GM21737 (cell line): ENCODE results near the gene STPG2.
"Not testable (repeated sequence)": the region's sequence is repeated elsewhere in the genome, so short reads cannot be mapped to it uniquely, and the experiment has no call there.

ENCODE experiments used
- ATAC-seq: cut with Tn5 transposase; IDR thresholded peaks from one replicate; pipeline ENCODE4 v1.9.1; 2021; ENCODE audit warnings: mild to moderate bottlenecking, moderate library complexity; ENCODE audit not compliant: unreplicated experiment

STPG2 gene

GRCh38 chr4:97656044-97656720 lies 487.1 kb downstream of the STPG2 start:
- no peak for ATAC-seq

GRCh38 chr4:97653701-97654100 lies 489.6 kb downstream of the STPG2 start:
- ATAC-seq: no peak

- ATAC-seq: no peak
Observed at GRCh38 chr4:97646997-97647396, 496.3 kb downstream of the STPG2 start.

GRCh38 chr4:97645071-97645821 lies 498.0 kb downstream of the STPG2 start:
- ATAC-seq: no peak

- ATAC-seq: no peak
Observed at GRCh38 chr4:97643179-97643578, 500.1 kb downstream of the STPG2 start.

GRCh38 chr4:97639961-97640360 lies 503.3 kb downstream of the STPG2 start:
- no peak for ATAC-seq

- not testable (repeated sequence) for ATAC-seq
Observed at GRCh38 chr4:97633831-97634230, 509.4 kb downstream of the STPG2 start.

GRCh38 chr4:97627750-97628149 lies 515.5 kb downstream of the STPG2 start:
- ATAC-seq: no peak

GRCh38 chr4:97624204-97624603 lies 519.1 kb downstream of the STPG2 start:
- no peak for ATAC-seq

- ATAC-seq: no peak
Observed at GRCh38 chr4:97605932-97606331, 537.3 kb downstream of the STPG2 start.

- ATAC-seq: no peak
Observed at GRCh38 chr4:97593248-97593647, 550.0 kb downstream of the STPG2 start.

- ATAC-seq: no peak
Observed at GRCh38 chr4:97590266-97590665, 553.0 kb downstream of the STPG2 start.

GRCh38 chr4:97589481-97590196 lies 553.6 kb downstream of the STPG2 start:
- no peak for ATAC-seq

GRCh38 chr4:97587912-97588311 lies 555.4 kb downstream of the STPG2 start:
- no peak for ATAC-seq

- ATAC-seq: no peak
Observed at GRCh38 chr4:97585274-97585673, 558.0 kb downstream of the STPG2 start.

GRCh38 chr4:97582890-97583289 lies 560.4 kb downstream of the STPG2 start:
- no peak for ATAC-seq

GRCh38 chr4:97577004-97577403 lies 566.3 kb downstream of the STPG2 start:
- ATAC-seq: no peak

- ATAC-seq: no peak
Observed at GRCh38 chr4:97560009-97560408, 583.3 kb downstream of the STPG2 start.

- ATAC-seq: no peak
Observed at GRCh38 chr4:97558204-97558778, 585.0 kb downstream of the STPG2 start.

GRCh38 chr4:97550637-97551036 lies 592.6 kb downstream of the STPG2 start:
- ATAC-seq: not testable (repeated sequence)

- ATAC-seq: peak; percentile 75
Observed at GRCh38 chr4:97548943-97549583, 594.2 kb downstream of the STPG2 start.
